HL-60 (cell line): ENCODE data around the gene BAZ2B.

Experiments used
- DNase-seq, 2 experiments: peaks; one replicate each; pipeline ENCODE4 v3.0.0-alpha.2; 2010 to 2020; ENCODE audit warnings: low read depth in 1 of 2, low spot score in 1 of 2
- H3K27ac ChIP-seq: fragments of 250-450 bp; sonication (Bioruptor Pico); replicated peaks from 2 replicates; pipeline ENCODE4 v1.5.1; 2020; ENCODE audit warnings: mild to moderate bottlenecking, moderate library complexity
- H3K27me3 ChIP-seq: fragments of 250-450 bp; sonication (Bioruptor Pico); 2 replicates; pipeline ENCODE4 v1.5.1; 2021; ENCODE audit warnings: mild to moderate bottlenecking, moderate library complexity; ENCODE audit not compliant: insufficient read depth, poor library complexity, severe bottlenecking
- H3K4me3 ChIP-seq: replicated peaks from 2 replicates; pipeline ENCODE4 v1.5.1; 2011; ENCODE audit warnings: mild to moderate bottlenecking, control low read depth, low read length; ENCODE audit not compliant: insufficient read depth
- CTCF ChIP-seq: IDR thresholded peaks from one replicate; pipeline ENCODE4 v1.5.1; 2011; ENCODE audit warnings: low read length, control low read depth, inconsistent platforms; ENCODE audit not compliant: insufficient read depth
- GABPA ChIP-seq: IDR thresholded peaks from 2 replicates; pipeline ENCODE4 v1.6.1; 2012; ENCODE audit warnings: low read depth
- POLR2AphosphoS5 ChIP-seq: IDR thresholded peaks from 2 replicates; pipeline ENCODE4 v1.6.1; 2012; ENCODE audit warnings: low read depth
- REST ChIP-seq: IDR thresholded peaks from 2 replicates; pipeline ENCODE4 v1.6.1; 2012; ENCODE audit warnings: low read depth; ENCODE audit not compliant: insufficient replicate concordance
- SPI1 ChIP-seq: IDR thresholded peaks from 2 replicates; pipeline ENCODE4 v1.6.1; 2012; ENCODE audit warnings: low read depth, mild to moderate bottlenecking, borderline replicate concordance

The BAZ2B gene

GRCh38 chr2:159454185-159454584 lies 162.2 kb downstream of the BAZ2B start:
- Histone ChIP-seq H3K4me3 (no peak overlapping the region), H3K27me3 (no peaks in the 10 kb centered on the region), H3K27ac (no peak overlapping the region)
- TF ChIP-seq SPI1 (no peak), REST (no peak), CTCF (no peak), POLR2AphosphoS5 (no peak), GABPA (no peak)
- DNase-seq = no peak

- Histone ChIP-seq H3K27ac (no peak overlapping the region), H3K27me3 (no peaks in the 10 kb centered on the region), H3K4me3 (no peak overlapping the region)
- TF ChIP-seq REST (no peak), POLR2AphosphoS5 (no peak), SPI1 (no peak), GABPA (no peak), CTCF (no peak)
- DNase-seq = no peak
Observed at GRCh38 chr2:159450180-159450579, 166.2 kb downstream of the BAZ2B start.

GRCh38 chr2:159449504-159450124 lies 166.7 kb downstream of the BAZ2B start:
- TF ChIP-seq GABPA (no peak), POLR2AphosphoS5 (no peak), REST (no peak), CTCF (no peak), SPI1 (no peak)
- DNase-seq = no peak
- H3K27ac ChIP-seq = no peak overlapping the region
- H3K27me3 ChIP-seq = no peaks in the 10 kb centered on the region
- H3K4me3 ChIP-seq = no peak overlapping the region
